HFFc6 (cell line): ENCODE measurements around the gene SERINC3. TPM values are rescaled to one million over a fixed set of nuclear protein-coding genes. Genes with fewer than 3 reads are reported as not detected.

Source experiments
- DNase-seq: peaks from one replicate; pipeline ENCODE4 v3.0.0-alpha.2; 2018
- H3K27ac Mint-ChIP-seq: 2 replicates; pipeline ENCODE4 v1.8.0; 2020; ENCODE audit warnings: mild to moderate bottlenecking, mixed read lengths
- H3K27me3 Mint-ChIP-seq: 2 replicates; pipeline ENCODE4 v1.8.0; 2021; ENCODE audit warnings: mild to moderate bottlenecking, moderate library complexity, mixed read lengths; ENCODE audit not compliant: insufficient read depth
- H3K36me3 Mint-ChIP-seq: 2 replicates; pipeline ENCODE4 v1.8.0; 2021; ENCODE audit warnings: low read depth, mixed read lengths
- H3K4me1 Mint-ChIP-seq: 2 replicates; pipeline ENCODE4 v1.8.0; 2020; ENCODE audit warnings: low read depth, mixed read lengths
- H3K4me3 Mint-ChIP-seq: 2 replicates; pipeline ENCODE4 v1.8.0; 2020; ENCODE audit warnings: mild to moderate bottlenecking, moderate library complexity, mixed read lengths
- H3K9me3 Mint-ChIP-seq: 2 replicates; pipeline ENCODE4 v1.8.0; 2020; ENCODE audit warnings: mild to moderate bottlenecking, mixed read lengths
- total RNA-seq, 6 experiments: library from RNA; stranded (reverse); fragmentation: NEBNext Ultra II Directional; extraction: Animal tissue kit (Norgen Biotek cat#: 25700); gene quantifications; 2 replicates in 1 of 6; 3 replicates in 5 of 6; pipeline ENCODE4 v1.2.3, GENCODE V29; 2021
- TF ChIP-seq, protein P1 (sequence below): fragments of 200-600 bp; sonication (generic); IDR thresholded peaks from 2 replicates; pipeline ENCODE4 v1.5.0; 2021; ENCODE audit warnings: antibody characterized with exemption, mild to moderate bottlenecking

SERINC3 gene
- total RNA-seq, 6 experiments from 2014 or later, result 161 to 219 (median 188) TPM

DNA sequence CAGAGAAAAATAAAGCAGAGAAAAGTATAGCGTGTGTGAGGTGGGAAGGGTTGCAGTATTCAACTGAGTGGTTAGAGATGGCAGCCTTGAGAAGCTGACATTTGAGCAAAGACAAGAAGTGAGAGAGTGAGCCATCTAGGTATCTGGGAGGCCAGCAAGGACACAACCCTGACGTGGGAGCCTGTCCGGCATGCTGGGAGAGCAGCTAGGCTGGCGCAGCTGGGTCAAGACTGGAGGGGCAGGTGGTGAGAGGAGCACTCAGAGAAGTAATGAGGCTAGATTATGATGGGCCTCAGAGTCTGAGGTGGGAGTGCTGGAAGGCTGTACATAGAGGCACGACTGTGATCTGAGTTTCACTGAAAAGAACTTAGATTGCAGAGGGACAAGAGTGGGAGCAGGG lies 33.3 kb downstream of the SERINC3 start:
- peaks cover 1% of the 10 kb centered on the region for H3K27me3 Mint-ChIP-seq
- H3K9me3 Mint-ChIP-seq, result no peaks in the 10 kb centered on the region
- no peak for DNase-seq
- H3K27ac Mint-ChIP-seq, result no peak overlapping the region
- TF ChIP-seq, protein P1, sequence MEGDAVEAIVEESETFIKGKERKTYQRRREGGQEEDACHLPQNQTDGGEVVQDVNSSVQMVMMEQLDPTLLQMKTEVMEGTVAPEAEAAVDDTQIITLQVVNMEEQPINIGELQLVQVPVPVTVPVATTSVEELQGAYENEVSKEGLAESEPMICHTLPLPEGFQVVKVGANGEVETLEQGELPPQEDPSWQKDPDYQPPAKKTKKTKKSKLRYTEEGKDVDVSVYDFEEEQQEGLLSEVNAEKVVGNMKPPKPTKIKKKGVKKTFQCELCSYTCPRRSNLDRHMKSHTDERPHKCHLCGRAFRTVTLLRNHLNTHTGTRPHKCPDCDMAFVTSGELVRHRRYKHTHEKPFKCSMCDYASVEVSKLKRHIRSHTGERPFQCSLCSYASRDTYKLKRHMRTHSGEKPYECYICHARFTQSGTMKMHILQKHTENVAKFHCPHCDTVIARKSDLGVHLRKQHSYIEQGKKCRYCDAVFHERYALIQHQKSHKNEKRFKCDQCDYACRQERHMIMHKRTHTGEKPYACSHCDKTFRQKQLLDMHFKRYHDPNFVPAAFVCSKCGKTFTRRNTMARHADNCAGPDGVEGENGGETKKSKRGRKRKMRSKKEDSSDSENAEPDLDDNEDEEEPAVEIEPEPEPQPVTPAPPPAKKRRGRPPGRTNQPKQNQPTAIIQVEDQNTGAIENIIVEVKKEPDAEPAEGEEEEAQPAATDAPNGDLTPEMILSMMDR, result no peak
- H3K4me1 Mint-ChIP-seq, result peaks cover 48% of the 10 kb centered on the region
- peaks cover 55% of the 10 kb centered on the region for H3K36me3 Mint-ChIP-seq
- no peak overlapping the region for H3K4me3 Mint-ChIP-seq

- peaks cover 50% of the 10 kb centered on the region for H3K36me3 Mint-ChIP-seq
- TF ChIP-seq, protein P1, result no peak
- H3K9me3 Mint-ChIP-seq, result no peaks in the 10 kb centered on the region
- H3K4me3 Mint-ChIP-seq, result no peak overlapping the region
- H3K4me1 Mint-ChIP-seq, result peaks cover 24% of the 10 kb centered on the region
- no peak for DNase-seq
- H3K27me3 Mint-ChIP-seq, result peaks cover 1% of the 10 kb centered on the region
- H3K27ac Mint-ChIP-seq, result no peak overlapping the region
Observed at GRCh38 chr20:44485830-44486198, 36.1 kb downstream of the SERINC3 start.

DNA sequence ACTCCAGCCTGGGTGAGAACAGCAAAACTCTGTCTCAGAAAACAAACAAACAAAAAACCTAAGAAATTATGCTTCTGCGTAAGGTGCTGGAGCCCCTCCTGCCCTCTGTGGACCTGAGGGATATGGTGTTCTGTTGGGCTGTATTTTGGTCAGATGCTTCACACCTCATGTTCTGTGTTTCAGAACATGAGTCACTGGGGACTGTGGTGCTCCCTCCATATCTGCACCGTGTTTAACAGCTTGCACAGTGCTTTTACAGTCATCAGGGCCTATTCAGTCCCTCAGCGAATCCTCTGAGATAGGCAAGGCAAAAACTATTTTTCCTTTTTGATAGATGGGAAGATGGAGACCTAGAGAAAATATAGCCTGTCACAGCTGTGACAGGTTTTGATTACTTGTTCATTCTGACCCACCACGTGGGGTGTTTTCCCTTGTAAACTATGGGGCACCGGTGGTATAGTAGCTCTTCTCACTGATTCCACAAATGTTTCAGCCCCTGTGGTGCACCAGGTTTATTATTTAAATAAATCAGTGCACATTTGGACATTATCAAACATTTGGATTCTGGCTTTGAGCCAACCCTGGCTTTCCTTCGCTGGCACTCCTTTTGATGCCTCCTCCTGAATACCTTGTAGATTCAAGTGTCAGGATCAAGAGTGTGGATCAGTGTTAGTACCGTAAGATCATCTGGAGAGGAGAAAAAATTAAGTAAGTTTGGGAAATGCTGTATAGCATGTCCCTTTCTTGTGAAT lies 36.6 kb downstream of the SERINC3 start:
- H3K9me3 Mint-ChIP-seq, result no peaks in the 10 kb centered on the region
- no peak overlapping the region for H3K4me3 Mint-ChIP-seq
- no peak for DNase-seq
- TF ChIP-seq, protein P1, result no peak
- no peak overlapping the region; the same call in 1 of the 2 replicates for H3K27ac Mint-ChIP-seq
- peaks cover 1% of the 10 kb centered on the region for H3K27me3 Mint-ChIP-seq
- H3K4me1 Mint-ChIP-seq, result peaks cover 20% of the 10 kb centered on the region
- H3K36me3 Mint-ChIP-seq, result peaks cover 52% of the 10 kb centered on the region

- no peak overlapping the region for H3K27ac Mint-ChIP-seq
- H3K9me3 Mint-ChIP-seq, result no peaks in the 10 kb centered on the region
- H3K36me3 Mint-ChIP-seq, result peaks cover 32% of the 10 kb centered on the region
- TF ChIP-seq, protein P1, result no peak
- H3K4me3 Mint-ChIP-seq, result no peak overlapping the region
- no peak for DNase-seq
- H3K4me1 Mint-ChIP-seq, result peaks cover 18% of the 10 kb centered on the region
- peaks cover 1% of the 10 kb centered on the region; the same call in 1 of the 2 replicates for H3K27me3 Mint-ChIP-seq
Observed at GRCh38 chr20:44483112-44483511, 38.8 kb downstream of the SERINC3 start.

DNA sequence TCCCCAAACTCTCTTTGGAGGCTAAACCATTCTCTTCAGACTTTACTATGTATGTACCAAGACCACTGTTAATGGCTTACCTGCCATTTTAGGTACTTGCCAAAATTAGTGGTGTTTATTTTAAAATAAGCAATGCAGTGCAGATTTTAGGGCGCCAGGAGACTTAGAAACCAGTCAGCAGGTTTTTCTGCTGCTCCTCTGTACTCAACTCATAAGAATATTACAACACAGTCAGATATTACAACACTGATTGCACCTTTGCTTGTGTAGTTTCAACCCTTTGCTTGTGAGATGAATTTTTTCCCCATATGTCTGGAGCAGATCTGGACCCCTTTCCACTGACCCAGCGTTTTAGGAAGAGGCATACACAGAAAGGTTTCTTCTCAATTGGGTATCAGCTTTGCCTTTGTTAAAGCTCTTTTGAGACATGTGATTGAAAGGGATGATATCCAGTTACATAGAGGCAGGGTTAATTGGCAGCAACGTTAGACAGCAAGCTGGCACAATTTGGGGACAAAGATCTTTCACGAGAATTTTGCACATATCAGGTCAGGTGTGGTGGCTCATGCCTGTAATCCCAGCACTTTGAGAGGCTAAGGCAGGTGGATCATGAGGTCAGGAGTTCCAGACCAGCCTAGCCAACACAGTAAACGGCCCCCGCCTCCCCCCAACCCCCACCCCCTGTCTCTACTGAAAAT lies 40.0 kb downstream of the SERINC3 start:
- H3K27ac Mint-ChIP-seq, result no peak overlapping the region
- peaks cover 1% of the 10 kb centered on the region; the same call in 1 of the 2 replicates for H3K27me3 Mint-ChIP-seq
- peaks cover 32% of the 10 kb centered on the region for H3K36me3 Mint-ChIP-seq
- no peak for DNase-seq
- TF ChIP-seq, protein P1, result no peak
- no peaks in the 10 kb centered on the region for H3K9me3 Mint-ChIP-seq
- no peak overlapping the region for H3K4me3 Mint-ChIP-seq
- peaks cover 26% of the 10 kb centered on the region for H3K4me1 Mint-ChIP-seq
